Endothelial cell of umbilical vein (primary cell): ENCODE measurements around the gene DCTN4. TPM values are rescaled to one million over a fixed set of nuclear protein-coding genes. Genes with fewer than 3 reads are reported as not detected.

Experiments used
- BruUV-seq: library from RNA; stranded (reverse); fragments of 400-500 nt; replicated peaks from 2 replicates; lab custom pipeline; 2021; lab: Mats Ljungman, UMichigan
- CTCF ChIA-PET: fragments of 300-600, 350-600 bp; sonication (Branson Sonifier 250); formaldehyde crosslinking; loops from one replicate; lab custom pipeline; 2021; ENCODE audit warnings: antibody characterized with exemption, inconsistent platforms; lab: Charles Lee
- POLR2A ChIA-PET: fragments of 300-600, 350-600 bp; sonication (Branson Sonifier 250); formaldehyde crosslinking; loops from one replicate; lab custom pipeline; 2021; ENCODE audit warnings: antibody characterized with exemption, inconsistent platforms; lab: Charles Lee
- DNase-seq: peaks from one replicate; pipeline ENCODE4 v3.0.0-alpha.2; 2011; ENCODE audit warnings: low read depth, low spot score
- FAIRE-seq: peaks from 2 replicates; lab custom pipeline; 2011; peaks lifted over from hg19 to GRCh38; lab: Jason Lieb, UNC
- H2AFZ ChIP-seq: 2 replicates; pipeline ENCODE4 v1.6.0; 2012; ENCODE audit warnings: low read depth, low read length, control low read depth, inconsistent platforms
- H3K27ac ChIP-seq: 2 replicates; pipeline ENCODE4 v1.5.1; 2011; ENCODE audit warnings: low read depth, mild to moderate bottlenecking, control low read depth, low read length, moderate library complexity; ENCODE audit not compliant: insufficient read depth
- H3K27me3 ChIP-seq, 2 experiments: 2 replicates each; pipeline versions ENCODE4 v1.6.0 to v1.6.1; 2011; ENCODE audit warnings: low read length in 2 of 2, mixed read lengths in 1 of 2; ENCODE audit not compliant: control insufficient read depth in 2 of 2, insufficient read depth in 2 of 2
- H3K36me3 ChIP-seq, 2 experiments: 2 replicates in 1 of 2; 3 replicates in 1 of 2; pipeline ENCODE4 v1.5.1; 2011; ENCODE audit warnings: low read length in 2 of 2, mild to moderate bottlenecking in 1 of 2, moderate library complexity in 1 of 2; ENCODE audit not compliant: control insufficient read depth in 2 of 2, insufficient read depth in 2 of 2; ENCODE audit errors: extremely low read depth in 1 of 2
- H3K4me1 ChIP-seq: 3 replicates; pipeline ENCODE4 v1.5.1; 2011; ENCODE audit warnings: mild to moderate bottlenecking, low read length; ENCODE audit not compliant: control insufficient read depth, insufficient read depth; ENCODE audit errors: extremely low read depth
- H3K4me2 ChIP-seq: 2 replicates; pipeline ENCODE4 v1.6.1; 2011; ENCODE audit warnings: low read length, control low read depth, mixed read lengths; ENCODE audit not compliant: insufficient read depth
- H3K4me3 ChIP-seq, 3 experiments: fragments of 200-600 bp in 1 of 3; sonication (generic), shearing (Covaris generic) in 1 of 3; replicated peaks in 1 of 3; 2 replicates each; pipeline ENCODE4 v1.5.1; 2011 to 2016; ENCODE audit warnings: control low read depth in 3 of 3, low read length in 3 of 3, mild to moderate bottlenecking in 2 of 3, inconsistent platforms in 1 of 3, low read depth in 1 of 3, moderate library complexity in 1 of 3; ENCODE audit not compliant: insufficient read depth in 1 of 3
- H3K79me2 ChIP-seq: 2 replicates; pipeline ENCODE4 v1.6.0; 2012; ENCODE audit warnings: low read length, inconsistent platforms; ENCODE audit not compliant: control insufficient read depth, insufficient read depth
- H3K9ac ChIP-seq: replicated peaks from 2 replicates; pipeline ENCODE3; 2011; ENCODE audit warnings: low read length, control low read depth; ENCODE audit not compliant: insufficient read depth; ENCODE audit errors: extremely low read depth
- H3K9me1 ChIP-seq: replicated peaks from 3 replicates; pipeline ENCODE4 v1.6.0; 2011; ENCODE audit warnings: mild to moderate bottlenecking, low read length; ENCODE audit not compliant: control insufficient read depth, insufficient read depth; ENCODE audit errors: extremely low read depth
- H3K9me3 ChIP-seq: replicated peaks from 2 replicates; pipeline ENCODE4 v1.5.1; 2012; ENCODE audit warnings: low read length, inconsistent platforms; ENCODE audit not compliant: control insufficient read depth, insufficient read depth
- H4K20me1 ChIP-seq: replicated peaks from 2 replicates; pipeline ENCODE3; 2011; ENCODE audit warnings: mild to moderate bottlenecking, low read length; ENCODE audit not compliant: control insufficient read depth, insufficient read depth; ENCODE audit errors: extremely low read depth
- CTCF ChIP-seq, 2 donors: IDR thresholded peaks; 1 replicate in 1 of 2; 2 replicates in 1 of 2; pipeline ENCODE4 v1.5.1; 2011; ENCODE audit warnings: low read length in 2 of 2, mild to moderate bottlenecking in 2 of 2, moderate library complexity in 2 of 2, control low read depth in 1 of 2, inconsistent platforms in 1 of 2, low read depth in 1 of 2; ENCODE audit not compliant: insufficient read depth in 1 of 2; ENCODE audit errors: extremely low read depth in 1 of 2
- EZH2 ChIP-seq: IDR thresholded peaks from 2 replicates; pipeline ENCODE4 v1.6.1; 2012; ENCODE audit warnings: borderline replicate concordance, low read depth, mild to moderate bottlenecking, moderate library complexity, low read length, inconsistent platforms; ENCODE audit not compliant: severe bottlenecking
- FOS ChIP-seq: IDR thresholded peaks from 2 replicates; pipeline ENCODE4 v1.6.1; 2011; ENCODE audit warnings: mild to moderate bottlenecking, low read length, moderate library complexity, borderline replicate concordance; ENCODE audit not compliant: insufficient read depth
- GATA2 ChIP-seq: IDR thresholded peaks from 2 replicates; pipeline ENCODE4 v1.7.0; 2011; ENCODE audit warnings: low read depth, mild to moderate bottlenecking, moderate library complexity, mixed read lengths, low read length; ENCODE audit not compliant: insufficient read length, insufficient read depth
- JUN ChIP-seq: IDR thresholded peaks from 2 replicates; pipeline ENCODE4 v1.6.1; 2011; ENCODE audit warnings: borderline replicate concordance, low read depth; ENCODE audit not compliant: insufficient read length, insufficient read depth
- MAX ChIP-seq: IDR thresholded peaks from 2 replicates; pipeline ENCODE4 v1.6.1; 2011; ENCODE audit not compliant: insufficient read depth, insufficient read length
- MYC ChIP-seq: IDR thresholded peaks from one replicate; pipeline ENCODE4 v1.6.1; 2011; ENCODE audit warnings: mild to moderate bottlenecking, low read depth, low read length
- POLR2A ChIP-seq: IDR thresholded peaks from 2 replicates; pipeline ENCODE4 v1.6.1; 2012; ENCODE audit warnings: low read depth, mild to moderate bottlenecking, control low read depth, low read length
- POLR2AphosphoS5 ChIP-seq: IDR thresholded peaks from 2 replicates; pipeline ENCODE4 v1.6.1; 2012; ENCODE audit warnings: low read depth, mild to moderate bottlenecking, control low read depth, low read length, moderate library complexity; ENCODE audit not compliant: insufficient read depth
- dilution Hi-C: fragments of 300-500 bp; cut with MboI; formaldehyde crosslinking; loops from one replicate; pipeline ENCODE4 v1.15.0; 2019; ENCODE audit warnings: low sequenced_read_pairs; ENCODE audit not compliant: extremely low pct_ligation_motif_present
- intact Hi-C: fragments of 100-400 bp; cut with micrococcal nuclease; formaldehyde crosslinking; loops from one replicate; pipeline ENCODE4 v1.10.0; 2022
- polyA plus RNA-seq, 4 experiments: library from polyadenylated mRNA; depleted of rRNA in 3 of 4; stranded (reverse) in 3 of 4; unstranded in 1 of 4; fragments of >200 nt; gene quantifications; 2 replicates each; pipeline versions ENCODE4 v1.2.1 to v1.2.3, GENCODE V29; 2011 to 2012; ENCODE audit warnings: missing spikeins in 1 of 4
- total RNA-seq: library from RNA; stranded (reverse); gene quantifications from 2 replicates; pipeline ENCODE4 v1.2.3, GENCODE V29; 2021

DCTN4 gene
- total and polyA plus RNA-seq, 2 donors (not counting 3 experiments of a cell fraction or from before 2014, with no cell fraction given), result 22.4 to 47.3 TPM

DNA sequence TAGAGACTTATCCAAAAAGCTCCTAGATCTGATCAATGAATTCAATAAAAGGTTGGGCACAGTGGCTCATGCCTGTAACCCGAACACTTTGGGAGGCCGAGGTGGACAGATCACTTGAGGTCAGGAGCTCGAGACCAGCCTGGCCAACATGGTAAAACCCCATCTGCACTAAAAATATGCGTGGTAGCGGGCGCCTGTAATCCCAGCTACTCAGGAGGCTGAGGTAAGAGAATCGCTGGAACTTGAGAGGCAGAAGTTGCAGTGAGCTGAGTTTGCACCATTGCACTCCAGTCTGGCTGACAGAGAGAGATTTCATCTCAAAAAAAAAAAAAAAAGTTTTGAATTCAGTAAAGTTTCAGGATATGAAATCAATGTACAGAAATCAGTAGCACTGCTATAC is 20.0 kb downstream of the DCTN4 start:
- Histone ChIP-seq H3K9ac (no peak overlapping the region), H4K20me1 (no peaks in the 10 kb centered on the region), H2AFZ (no peak overlapping the region), H3K4me2 (no peak overlapping the region), H3K27ac (no peak overlapping the region), H3K9me1 (no peaks in the 10 kb centered on the region), H3K27me3 (no peaks in the 10 kb centered on the region), H3K4me3 (no peak overlapping the region), H3K79me2 (peaks cover 41% of the 10 kb centered on the region), H3K9me3 (no peaks in the 10 kb centered on the region), H3K36me3 (peaks cover 0 to 4% of the 10 kb centered on the region in 2 experiments), H3K4me1 (no peaks in the 10 kb centered on the region)
- POLR2A ChIA-PET, result no interaction called here
- no TSS peak for BruUV-seq
- dilution Hi-C loops, result no loop called here
- TF ChIP-seq GATA2, result no peak
- intact Hi-C loops, result no loop called here
- CTCF ChIA-PET, result no interaction called here
- DNase-seq (no peak), FAIRE-seq (no peak)

DNA sequence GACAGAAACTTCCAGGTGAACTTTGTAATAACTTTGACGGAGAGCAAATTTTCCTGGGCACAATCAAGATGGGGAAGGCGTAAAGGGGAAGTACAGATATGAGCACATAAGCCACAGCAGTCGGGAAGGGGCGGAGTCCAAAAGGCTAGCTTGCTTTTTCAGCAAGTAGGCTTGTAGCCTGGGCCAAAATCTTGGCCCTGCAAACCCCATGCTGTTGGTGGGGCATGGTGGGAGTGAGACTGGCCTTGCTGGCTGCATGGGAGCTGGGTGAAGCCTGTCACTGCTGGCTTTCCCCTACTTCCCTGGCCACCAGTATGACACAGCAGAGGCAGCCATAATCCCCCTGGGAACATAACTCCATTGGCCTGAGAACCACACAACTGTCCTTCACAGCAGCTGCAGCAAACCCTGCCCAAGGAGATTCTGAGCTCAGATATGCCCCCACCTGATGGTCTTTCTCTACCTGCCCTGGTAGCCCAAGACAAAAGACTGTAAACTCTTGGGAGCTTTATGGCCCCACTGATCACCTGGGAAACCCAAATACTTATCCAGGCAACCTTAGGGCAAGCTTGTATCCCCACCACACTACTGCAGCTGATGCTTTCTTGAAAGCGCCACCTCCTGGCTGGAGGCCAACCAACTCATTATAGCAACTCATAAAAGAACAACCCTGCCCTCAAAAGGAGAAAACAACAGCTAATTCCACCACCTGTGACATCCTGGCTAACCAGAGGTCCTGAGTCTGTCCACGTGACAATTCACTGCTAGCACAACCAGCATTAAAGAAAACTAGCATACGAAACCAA is 24.0 kb downstream of the DCTN4 start:
- Histone ChIP-seq H3K27me3 (no peaks in the 10 kb centered on the region), H3K9me3 (no peaks in the 10 kb centered on the region), H3K4me1 (no peaks in the 10 kb centered on the region), H3K9ac (no peak overlapping the region), H3K4me3 (no peak overlapping the region), H3K9me1 (no peaks in the 10 kb centered on the region), H3K79me2 (peaks cover 32% of the 10 kb centered on the region), H4K20me1 (no peaks in the 10 kb centered on the region), H3K27ac (no peak overlapping the region), H2AFZ (no peak overlapping the region), H3K36me3 (peaks cover 10 to 17% of the 10 kb centered on the region in 2 experiments), H3K4me2 (no peak overlapping the region)
- ChIA-PET CTCF (interaction anchor here (1.2 to 1.8 kb wide), 2 partner anchors 20 to 112 kb away, joined by 3 to 5 read pairs; no protein-coding TSS in a partner anchor), POLR2A (no interaction called here)
- no TSS peak for BruUV-seq
- intact Hi-C loops, result no loop called here
- TF ChIP-seq JUN, result no peak
- TF ChIP-seq POLR2A, result no peak
- TF ChIP-seq GATA2, result no peak
- TF ChIP-seq POLR2AphosphoS5, result no peak
- TF ChIP-seq MYC, result no peak
- no peak for TF ChIP-seq MAX
- TF ChIP-seq FOS, result no peak
- TF ChIP-seq CTCF (IDR thresholded peaks at IDR 0.05; ENCODE audit: extremely low read depth in 1 of 2, insufficient read depth in 1 of 2, low read depth in 1 of 2, low read length in 2 of 2), result no peak
- TF ChIP-seq EZH2, result no peak
- no peak for FAIRE-seq
- dilution Hi-C loops, result no loop called here
- no peak for DNase-seq
